ENCODE data around the gene ASIC2.

The ASIC2 gene

DNA sequence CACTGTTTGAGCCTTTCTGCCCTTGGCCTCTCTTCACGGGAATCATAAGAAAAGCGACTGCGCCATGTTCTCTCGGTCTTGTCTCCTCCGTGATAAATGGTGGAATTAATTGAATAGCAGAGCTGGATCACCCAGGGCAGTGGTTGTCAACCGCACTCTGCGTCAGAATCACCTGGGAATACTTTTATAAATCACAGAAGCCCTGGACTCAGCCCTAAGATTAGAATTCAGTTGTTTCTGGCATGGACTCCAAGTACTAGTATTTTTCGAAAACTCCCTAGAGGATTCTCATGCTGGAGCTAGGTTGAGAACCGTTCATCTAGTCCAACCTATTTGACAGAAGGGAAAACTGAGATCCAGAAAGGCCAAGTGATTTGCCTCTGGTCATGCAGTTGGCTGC lies 237.3 kb downstream of the ASIC2 start:
- no peaks in the 10 kb centered on the region for H3K79me2 ChIP-seq (ENCODE audit: insufficient read depth, low read length)
- H3K27ac ChIP-seq (ENCODE audit: low read depth, low read length, poor library complexity, severe bottlenecking): no peak overlapping the region
- no peak overlapping the region for H3K4me3 ChIP-seq (ENCODE audit: low read depth, low read length, poor library complexity, severe bottlenecking)
- H3K4me2 ChIP-seq (ENCODE audit: low read length): no peak overlapping the region
- no peaks in the 10 kb centered on the region for H4K20me1 ChIP-seq (ENCODE audit: insufficient read depth, low read length)
- H3K4me1 ChIP-seq (ENCODE audit: insufficient read depth, low read length, severe bottlenecking): no peaks in the 10 kb centered on the region
- H3K9me3 ChIP-seq (ENCODE audit: low read length): no peaks in the 10 kb centered on the region
- H3K9me2 ChIP-seq (ENCODE audit: low read depth, low read length): no peaks in the 10 kb centered on the region
- no peaks in the 10 kb centered on the region for H3K27me3 ChIP-seq (ENCODE audit: insufficient read depth, low read length)
- H2AFZ ChIP-seq (ENCODE audit: low read length): no peak overlapping the region
- H3F3A ChIP-seq (ENCODE audit: insufficient read depth, low read length): no peaks in the 10 kb centered on the region
- no peak for TF ChIP-seq EZH2 (IDR thresholded peaks at IDR 0.05; ENCODE audit: borderline replicate concordance, low read length)
- TF ChIP-seq, protein P1, sequence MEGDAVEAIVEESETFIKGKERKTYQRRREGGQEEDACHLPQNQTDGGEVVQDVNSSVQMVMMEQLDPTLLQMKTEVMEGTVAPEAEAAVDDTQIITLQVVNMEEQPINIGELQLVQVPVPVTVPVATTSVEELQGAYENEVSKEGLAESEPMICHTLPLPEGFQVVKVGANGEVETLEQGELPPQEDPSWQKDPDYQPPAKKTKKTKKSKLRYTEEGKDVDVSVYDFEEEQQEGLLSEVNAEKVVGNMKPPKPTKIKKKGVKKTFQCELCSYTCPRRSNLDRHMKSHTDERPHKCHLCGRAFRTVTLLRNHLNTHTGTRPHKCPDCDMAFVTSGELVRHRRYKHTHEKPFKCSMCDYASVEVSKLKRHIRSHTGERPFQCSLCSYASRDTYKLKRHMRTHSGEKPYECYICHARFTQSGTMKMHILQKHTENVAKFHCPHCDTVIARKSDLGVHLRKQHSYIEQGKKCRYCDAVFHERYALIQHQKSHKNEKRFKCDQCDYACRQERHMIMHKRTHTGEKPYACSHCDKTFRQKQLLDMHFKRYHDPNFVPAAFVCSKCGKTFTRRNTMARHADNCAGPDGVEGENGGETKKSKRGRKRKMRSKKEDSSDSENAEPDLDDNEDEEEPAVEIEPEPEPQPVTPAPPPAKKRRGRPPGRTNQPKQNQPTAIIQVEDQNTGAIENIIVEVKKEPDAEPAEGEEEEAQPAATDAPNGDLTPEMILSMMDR (IDR thresholded peaks at IDR 0.05; ENCODE audit: low read length): no peak
- H3K36me3 ChIP-seq (ENCODE audit: insufficient read depth, low read length): no peaks in the 10 kb centered on the region
- no peak overlapping the region for H3K9ac ChIP-seq (ENCODE audit: low read length)

DNA sequence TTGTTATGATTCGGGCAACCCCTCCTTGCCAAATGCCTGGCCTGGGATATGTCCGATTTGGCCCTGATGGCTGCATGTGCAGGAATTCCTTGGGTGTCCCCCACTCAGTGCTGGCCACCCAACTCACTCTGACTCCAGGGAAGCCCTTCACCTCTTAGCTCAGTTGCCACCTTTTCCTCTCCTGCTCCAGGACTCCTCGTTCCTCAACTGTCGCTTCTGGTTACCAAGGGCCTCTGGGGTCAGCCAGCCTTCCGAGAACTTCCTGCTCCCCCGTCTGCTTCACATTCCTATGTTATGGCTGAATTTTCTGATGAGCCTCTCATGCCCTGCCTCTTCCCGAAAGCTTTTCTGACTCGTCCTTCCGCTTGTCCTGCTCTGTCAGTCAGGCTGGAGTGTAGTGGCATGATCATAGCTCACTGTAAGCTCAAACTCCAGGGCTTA lies 237.9 kb downstream of the ASIC2 start:
- Histone ChIP-seq H3K36me3 (ENCODE audit: insufficient read depth, low read length) (no peaks in the 10 kb centered on the region), H3K4me2 (ENCODE audit: low read length) (no peak overlapping the region), H3K79me2 (ENCODE audit: insufficient read depth, low read length) (no peaks in the 10 kb centered on the region), H3K27ac (ENCODE audit: low read depth, low read length, poor library complexity, severe bottlenecking) (no peak overlapping the region), H3K9ac (ENCODE audit: low read length) (no peak overlapping the region), H4K20me1 (ENCODE audit: insufficient read depth, low read length) (no peaks in the 10 kb centered on the region), H2AFZ (ENCODE audit: low read length) (no peak overlapping the region), H3K9me3 (ENCODE audit: low read length) (no peaks in the 10 kb centered on the region), H3K27me3 (ENCODE audit: insufficient read depth, low read length) (no peaks in the 10 kb centered on the region), H3F3A (ENCODE audit: insufficient read depth, low read length) (no peaks in the 10 kb centered on the region), H3K4me3 (ENCODE audit: low read depth, low read length, poor library complexity, severe bottlenecking) (no peak overlapping the region), H3K9me2 (ENCODE audit: low read depth, low read length) (no peaks in the 10 kb centered on the region), H3K4me1 (ENCODE audit: insufficient read depth, low read length, severe bottlenecking) (no peaks in the 10 kb centered on the region)
- TF ChIP-seq EZH2 (IDR thresholded peaks at IDR 0.05; ENCODE audit: borderline replicate concordance, low read length): no peak
- TF ChIP-seq, protein P1 (IDR thresholded peaks at IDR 0.05; ENCODE audit: low read length): no peak

DNA sequence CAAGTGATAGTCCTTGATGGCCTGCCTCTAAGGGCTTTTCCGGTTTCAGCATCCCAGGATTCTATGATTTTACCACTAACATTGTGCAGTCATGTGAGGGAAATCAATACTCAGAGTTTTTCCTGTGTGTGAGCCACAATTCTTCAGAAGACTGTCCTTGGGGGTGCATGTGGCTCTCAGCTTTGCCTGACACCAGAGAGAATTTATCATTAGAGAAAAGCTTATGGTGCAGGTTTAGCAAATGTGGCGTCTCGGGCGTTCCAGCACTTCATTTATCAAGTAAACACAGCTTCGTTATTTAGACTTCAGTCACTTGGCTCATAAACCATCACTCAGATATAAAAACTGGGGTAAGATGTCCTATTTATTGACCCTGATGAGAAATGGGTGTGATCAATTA lies 238.7 kb downstream of the ASIC2 start:
- Histone ChIP-seq H3K27me3 (ENCODE audit: insufficient read depth, low read length) (no peaks in the 10 kb centered on the region), H4K20me1 (ENCODE audit: insufficient read depth, low read length) (no peaks in the 10 kb centered on the region), H3K4me1 (ENCODE audit: insufficient read depth, low read length, severe bottlenecking) (no peaks in the 10 kb centered on the region), H3K79me2 (ENCODE audit: insufficient read depth, low read length) (no peaks in the 10 kb centered on the region), H3K9me2 (ENCODE audit: low read depth, low read length) (no peaks in the 10 kb centered on the region), H3K27ac (ENCODE audit: low read depth, low read length, poor library complexity, severe bottlenecking) (no peak overlapping the region), H3K9ac (ENCODE audit: low read length) (no peak overlapping the region), H3K4me2 (ENCODE audit: low read length) (no peak overlapping the region), H3K4me3 (ENCODE audit: low read depth, low read length, poor library complexity, severe bottlenecking) (no peak overlapping the region), H3K9me3 (ENCODE audit: low read length) (no peaks in the 10 kb centered on the region), H3K36me3 (ENCODE audit: insufficient read depth, low read length) (no peaks in the 10 kb centered on the region), H3F3A (ENCODE audit: insufficient read depth, low read length) (no peaks in the 10 kb centered on the region), H2AFZ (ENCODE audit: low read length) (no peak overlapping the region)
- TF ChIP-seq, protein P1 (IDR thresholded peaks at IDR 0.05; ENCODE audit: low read length): no peak
- TF ChIP-seq EZH2 (IDR thresholded peaks at IDR 0.05; ENCODE audit: borderline replicate concordance, low read length): no peak

Data from OCI-LY1 (cell line).